Hepatocyte (in vitro differentiated cells): ENCODE results near the gene NAP1L4. TPM values are rescaled to one million over a fixed set of nuclear protein-coding genes. Genes with fewer than 3 reads are reported as not detected.
A peak's percentile ranks its signal among the peaks of the same experiment; 100 is the strongest.

Experiments
- DNase-seq: peaks from one replicate; pipeline ENCODE4 v3.0.0-alpha.2; 2016; ENCODE audit warnings: low spot score
- H2AFZ ChIP-seq: fragments of 200-600 bp; sonication (generic); 2 replicates; pipeline ENCODE4 v1.6.0; 2016; ENCODE audit warnings: antibody characterized with exemption, mild to moderate bottlenecking
- H3K27ac ChIP-seq: fragments of 200-600 bp; sonication (generic); 2 replicates; pipeline ENCODE4 v1.5.1; 2016; ENCODE audit warnings: mild to moderate bottlenecking
- H3K27me3 ChIP-seq: fragments of 200-600 bp; sonication (generic); 2 replicates; pipeline ENCODE4 v1.6.1; 2016
- H3K36me3 ChIP-seq: fragments of 200-600 bp; sonication (generic); replicated peaks from 2 replicates; pipeline ENCODE4 v1.5.1; 2016; ENCODE audit warnings: low read depth; ENCODE audit not compliant: insufficient read depth
- H3K4me1 ChIP-seq: fragments of 200-600 bp; sonication (generic); 2 replicates; pipeline ENCODE4 v1.5.1; 2016; ENCODE audit warnings: mild to moderate bottlenecking, moderate library complexity; ENCODE audit not compliant: insufficient read depth
- H3K4me2 ChIP-seq: fragments of 200-600 bp; sonication (generic); 2 replicates; pipeline ENCODE4 v1.6.0; 2016
- H3K4me3 ChIP-seq: fragments of 200-600 bp; sonication (generic); 2 replicates; pipeline ENCODE4 v1.5.1; 2016; ENCODE audit warnings: mild to moderate bottlenecking
- H3K79me2 ChIP-seq: fragments of 200-600 bp; sonication (generic); 2 replicates; pipeline ENCODE4 v1.6.0; 2017; ENCODE audit warnings: mild to moderate bottlenecking
- H3K9me2 ChIP-seq: fragments of 200-600 bp; sonication (generic); replicated peaks from 2 replicates; pipeline ENCODE4 v1.6.0; 2017; ENCODE audit warnings: mild to moderate bottlenecking; ENCODE audit not compliant: insufficient read depth
- H3K9me3 ChIP-seq: fragments of 200-600 bp; sonication (generic); 2 replicates; pipeline ENCODE4 v1.5.1; 2016; ENCODE audit warnings: low read depth, mild to moderate bottlenecking
- H4K20me1 ChIP-seq: fragments of 200-600 bp; sonication (generic); 2 replicates; pipeline ENCODE4 v1.6.0; 2016; ENCODE audit warnings: mild to moderate bottlenecking; ENCODE audit not compliant: insufficient read depth, poor library complexity, severe bottlenecking
- CTCF ChIP-seq: fragments of 200-600 bp; sonication (generic); IDR thresholded peaks from 2 replicates; pipeline ENCODE4 v1.5.1; 2016; ENCODE audit warnings: antibody characterized with exemption, mild to moderate bottlenecking; ENCODE audit not compliant: poor library complexity
- EZH2 ChIP-seq: fragments of 200-600 bp; sonication (generic); IDR thresholded peaks from 2 replicates; pipeline ENCODE4 v1.6.1; 2016; ENCODE audit warnings: antibody characterized with exemption, mild to moderate bottlenecking, borderline replicate concordance
- EZH2phosphoT487 ChIP-seq: fragments of 200-600 bp; sonication (generic); IDR thresholded peaks from one replicate; pipeline ENCODE4 v1.6.1; 2018; ENCODE audit warnings: antibody characterized with exemption, mild to moderate bottlenecking, low read depth, moderate library complexity; ENCODE audit not compliant: unreplicated experiment, severe bottlenecking
- WGBS: methylation state at CpG from one replicate; pipeline ENCODE4 v1.1.6; 2016; ENCODE audit warnings: low lambda C conversion rate; ENCODE audit errors: missing lambda C conversion rate; 5-methylcytosine and 5-hydroxymethylcytosine counted together
- polyA plus RNA-seq: library from polyadenylated mRNA; unstranded; fragments of >200 nt; fragmentation: Nextera tagmentation; extraction: Ambion mirVana; gene quantifications from 2 replicates; pipeline ENCODE4 v1.2.1, GENCODE V29; 2016
- total RNA-seq: library from RNA; depleted of rRNA; stranded (reverse); fragments of >200 nt; gene quantifications from 2 replicates; pipeline ENCODE4 v1.2.3, GENCODE V29; 2014

NAP1L4 gene
- total and polyA plus RNA-seq, 2 experiments from 2014 or later, result 79.0 to 118 TPM

- no peaks in the 10 kb centered on the region for H3K79me2 ChIP-seq
- DNase-seq, result no peak
- peaks cover 4% of the 10 kb centered on the region for H3K4me1 ChIP-seq
- no peak overlapping the region for H3K27ac ChIP-seq
- no peak overlapping the region for H3K4me2 ChIP-seq
- no peak overlapping the region for H2AFZ ChIP-seq
- TF ChIP-seq CTCF (no peak), EZH2 (no peak), EZH2phosphoT487 (no peak)
- no peaks in the 10 kb centered on the region for H3K9me2 ChIP-seq
- H3K4me3 ChIP-seq, result no peak overlapping the region
- 96% methylated on average over 8 of the region's 8 CpGs for WGBS
- no peaks in the 10 kb centered on the region for H3K36me3 ChIP-seq
- no peaks in the 10 kb centered on the region for H3K27me3 ChIP-seq
- H4K20me1 ChIP-seq, result no peaks in the 10 kb centered on the region
- H3K9me3 ChIP-seq, result no peaks in the 10 kb centered on the region
Observed at GRCh38 chr11:3002351-3002861, 10.3 kb upstream of the NAP1L4 start.

- no peak for DNase-seq
- Histone ChIP-seq H3K9me2 (no peaks in the 10 kb centered on the region), H3K9me3 (no peaks in the 10 kb centered on the region), H3K4me2 (no peak overlapping the region), H3K4me1 (peaks cover 4% of the 10 kb centered on the region), H3K79me2 (no peaks in the 10 kb centered on the region), H3K27me3 (no peaks in the 10 kb centered on the region), H4K20me1 (no peaks in the 10 kb centered on the region), H3K36me3 (no peaks in the 10 kb centered on the region), H2AFZ (no peak overlapping the region), H3K4me3 (no peak overlapping the region), H3K27ac (no peak overlapping the region)
- 97% methylated on average over 6 of the region's 6 CpGs for WGBS
- TF ChIP-seq EZH2phosphoT487, result no peak
- TF ChIP-seq CTCF, result no peak
- TF ChIP-seq EZH2, result no peak
Observed at GRCh38 chr11:3001496-3001895, 9.4 kb upstream of the NAP1L4 start.

- Histone ChIP-seq H3K4me1 (peaks cover 4% of the 10 kb centered on the region), H3K4me2 (no peak overlapping the region)
Observed at GRCh38 chr11:3000032-3000961, 8.2 kb upstream of the NAP1L4 start.

More at GRCh38 chr11:3000032-3000961, 8.2 kb upstream of the NAP1L4 start:
- H3K27ac ChIP-seq, result peak overlapping the region; percentile 36
- no peak overlapping the region for H2AFZ ChIP-seq
- 77% methylated on average over 17 of the region's 17 CpGs for WGBS
- TF ChIP-seq CTCF (no peak), EZH2 (no peak), EZH2phosphoT487 (no peak)
- no peaks in the 10 kb centered on the region for H3K27me3 ChIP-seq
- peak; percentile 47 for DNase-seq
- H3K4me3 ChIP-seq, result no peak overlapping the region
- H3K9me2 ChIP-seq, result no peaks in the 10 kb centered on the region
- H3K9me3 ChIP-seq, result no peaks in the 10 kb centered on the region
- H3K36me3 ChIP-seq, result no peaks in the 10 kb centered on the region
- no peaks in the 10 kb centered on the region for H4K20me1 ChIP-seq
- H3K79me2 ChIP-seq, result no peaks in the 10 kb centered on the region
